GM19238 (cell line): Measurements from ENCODE around the gene FIBCD1.

Source experiments
- DNase-seq: peaks from one replicate; pipeline ENCODE4 v3.0.0; 2011; ENCODE audit warnings: low spot score; ENCODE audit not compliant: insufficient read length

FIBCD1 gene

GRCh38 chr9:130936285-130937117, 2.5 kb downstream of the FIBCD1 start:
- no peak for DNase-seq

GRCh38 chr9:130935648-130936271, 3.3 kb downstream of the FIBCD1 start:
- DNase-seq: no peak

- no peak for DNase-seq
Observed at GRCh38 chr9:130934702-130935647, 4.1 kb downstream of the FIBCD1 start.

- no peak for DNase-seq
Observed at GRCh38 chr9:130934246-130934645, 4.8 kb downstream of the FIBCD1 start.

- no peak for DNase-seq
Observed at GRCh38 chr9:130933114-130934046, 5.7 kb downstream of the FIBCD1 start.

- DNase-seq: no peak
Observed at GRCh38 chr9:130932255-130933079, 6.6 kb downstream of the FIBCD1 start.

- DNase-seq: peak; percentile 51
Observed at GRCh38 chr9:130931508-130932254, 7.4 kb downstream of the FIBCD1 start.

GRCh38 chr9:130930804-130931349, 8.2 kb downstream of the FIBCD1 start:
- no peak for DNase-seq

GRCh38 chr9:130930132-130930803, 8.8 kb downstream of the FIBCD1 start:
- DNase-seq: no peak

GRCh38 chr9:130929571-130930038, 9.4 kb downstream of the FIBCD1 start:
- no peak for DNase-seq

GRCh38 chr9:130927995-130928900, 10.8 kb downstream of the FIBCD1 start:
- peak; percentile 40 for DNase-seq

- DNase-seq: no peak
Observed at GRCh38 chr9:130927338-130927737, 11.7 kb downstream of the FIBCD1 start.

- no peak for DNase-seq
Observed at GRCh38 chr9:130925050-130925678, 13.9 kb downstream of the FIBCD1 start.

GRCh38 chr9:130924448-130924788, 14.6 kb downstream of the FIBCD1 start:
- DNase-seq: no peak

- DNase-seq: no peak
Observed at GRCh38 chr9:130923611-130924447, 15.2 kb downstream of the FIBCD1 start.
